Measurements from ENCODE around the gene ZFYVE27. TPM values are rescaled to one million over a fixed set of nuclear protein-coding genes. Genes with fewer than 3 reads are reported as not detected.

ZFYVE27 gene
- total RNA-seq, 1 experiment from 2014 or later = 23.7 TPM

GRCh38 chr10:97788552-97789442 is 51.9 kb downstream of the ZFYVE27 start:
- DNase-seq (ENCODE audit: low read depth) = no peak

DNA sequence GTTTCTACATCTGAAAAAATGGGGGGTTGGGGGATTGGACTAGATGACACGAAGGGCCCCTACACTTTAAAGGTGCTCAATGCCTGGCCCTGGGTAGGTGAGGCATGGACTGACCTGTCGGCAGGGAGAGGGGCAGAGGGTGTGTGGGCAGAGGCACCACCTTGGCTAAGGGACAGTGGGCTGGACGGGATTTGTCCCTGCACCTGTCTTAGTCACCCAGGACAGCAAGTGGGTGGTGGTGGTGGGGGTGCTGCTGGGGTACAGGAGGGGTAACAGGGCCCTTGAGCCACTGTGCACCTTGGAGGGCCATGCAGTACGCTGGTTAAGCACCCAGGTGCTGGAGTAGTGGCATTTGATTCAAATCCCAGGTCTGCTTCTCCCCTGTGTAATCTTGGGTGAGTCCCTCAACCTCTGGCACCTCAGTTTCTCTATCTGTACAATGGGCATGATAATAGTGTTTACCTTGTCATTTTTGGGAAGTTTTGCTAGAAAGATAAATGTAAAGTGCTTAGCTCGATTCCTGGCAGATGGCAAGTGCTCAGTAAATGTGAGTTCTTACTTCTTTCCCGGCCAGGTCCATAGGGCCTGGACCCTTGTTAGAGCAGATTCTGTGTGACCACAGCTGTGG is 53.0 kb downstream of the ZFYVE27 start:
- no peak for DNase-seq (ENCODE audit: low read depth)

GRCh38 chr10:97791824-97792721 is 55.1 kb downstream of the ZFYVE27 start:
- DNase-seq (ENCODE audit: low read depth) = peak; percentile 32

- DNase-seq (ENCODE audit: low read depth) = no peak
Measured at GRCh38 chr10:97795886-97796285, 59.0 kb downstream of the ZFYVE27 start.

DNA sequence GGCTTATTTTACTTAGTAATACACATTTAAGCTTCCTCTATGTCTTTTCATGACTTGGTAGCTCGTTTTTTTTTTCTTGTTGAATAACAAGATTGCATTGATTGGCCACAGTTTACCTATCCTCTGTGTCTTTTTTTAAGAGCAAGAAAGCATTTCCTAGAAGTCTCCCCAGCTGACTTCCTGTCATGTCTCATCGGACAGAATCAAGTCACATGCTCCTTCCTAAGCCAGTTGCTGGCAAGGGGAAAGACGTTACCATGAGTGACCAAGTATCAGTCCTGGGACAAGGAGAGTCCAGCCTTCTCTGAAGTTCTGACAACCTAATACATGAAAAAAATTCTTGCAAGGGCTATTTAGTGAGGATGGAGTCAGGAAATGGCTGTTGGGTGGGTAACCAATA is 59.7 kb downstream of the ZFYVE27 start:
- peak; percentile 17 for DNase-seq (ENCODE audit: low read depth)

GRCh38 chr10:97798958-97799610 is 62.2 kb downstream of the ZFYVE27 start:
- no peak for DNase-seq (ENCODE audit: low read depth)

GRCh38 chr10:97800474-97800873 is 63.5 kb downstream of the ZFYVE27 start:
- no peak for DNase-seq (ENCODE audit: low read depth)

DNA sequence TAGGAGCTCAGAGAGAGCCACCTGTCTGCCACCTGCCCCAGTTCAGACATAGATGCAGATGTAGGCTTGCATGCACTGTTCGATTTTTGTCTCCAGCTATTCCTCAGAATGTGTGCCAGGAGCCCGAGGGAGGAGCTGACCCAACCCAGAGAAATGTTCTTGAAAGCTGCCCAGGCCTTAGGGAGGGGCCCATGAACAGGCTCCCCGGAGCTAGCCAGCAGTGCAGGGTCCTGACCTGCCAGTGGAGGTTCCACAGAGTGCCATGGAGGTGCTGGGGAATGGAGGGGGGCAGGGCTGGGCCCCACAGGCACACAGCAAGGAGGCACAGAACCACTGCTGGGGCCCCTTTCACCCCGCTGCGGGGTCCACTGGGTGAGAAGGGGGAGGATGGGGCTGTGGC is 64.5 kb downstream of the ZFYVE27 start:
- no peak for DNase-seq (ENCODE audit: low read depth)

DNA sequence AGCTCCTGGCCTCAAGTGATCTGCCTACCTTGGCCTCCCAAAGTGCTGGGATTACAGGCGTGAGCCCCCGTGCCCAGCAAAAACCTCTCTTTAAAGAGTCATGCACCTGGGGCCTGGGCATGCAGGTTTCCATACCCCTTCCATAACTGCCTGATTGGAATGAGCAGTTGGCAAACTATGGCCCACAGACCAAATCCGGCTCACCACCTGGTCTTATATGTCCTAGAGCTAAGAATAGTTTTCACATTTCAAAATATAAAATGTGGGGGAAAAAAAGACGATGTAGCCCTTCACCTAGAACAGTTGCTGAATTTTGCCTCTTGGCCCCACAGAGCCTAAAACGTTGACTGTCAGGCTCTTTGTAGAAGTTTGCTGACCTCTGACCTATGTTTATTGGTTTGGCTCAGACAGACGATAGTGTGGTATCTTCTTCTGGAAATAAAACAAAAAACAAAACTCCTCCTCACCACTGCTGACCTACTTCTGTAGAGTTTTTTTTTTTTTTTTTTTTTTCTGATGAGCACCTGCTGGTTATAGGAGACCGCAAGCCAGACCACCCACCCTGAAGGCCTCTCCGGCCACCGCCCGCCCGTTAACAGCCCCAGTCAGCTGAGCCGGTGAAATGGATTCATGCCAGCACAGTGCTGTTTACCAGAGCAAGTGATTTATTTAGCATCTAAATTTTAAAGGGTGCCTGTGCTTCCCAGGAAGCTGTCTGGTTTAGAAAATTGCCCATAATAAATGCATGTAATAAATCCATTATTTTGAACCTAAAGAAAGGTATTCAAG is 68.4 kb downstream of the ZFYVE27 start:
- no peak for DNase-seq (ENCODE audit: low read depth)

- DNase-seq (ENCODE audit: low read depth) = no peak
Measured at GRCh38 chr10:97805949-97806348, 69.0 kb downstream of the ZFYVE27 start.

DNA sequence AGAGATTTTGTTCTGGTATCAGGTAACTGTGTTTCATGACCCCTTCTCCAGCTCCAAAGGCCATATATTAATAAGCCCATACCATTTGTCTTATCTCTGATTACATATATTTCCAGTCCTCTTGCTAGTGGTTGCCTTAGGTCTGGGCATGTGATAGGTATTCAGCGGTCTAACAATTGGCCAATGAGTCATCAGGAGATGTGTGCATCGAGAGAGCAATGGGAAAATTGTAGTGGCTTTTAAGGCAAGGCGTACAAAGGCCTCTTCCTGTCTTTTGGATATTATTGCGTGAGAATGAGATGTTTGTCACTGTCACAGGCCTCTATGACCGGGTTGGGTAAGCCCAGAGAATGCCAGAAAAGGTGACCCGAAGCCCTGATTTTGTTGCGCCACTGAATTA is 73.5 kb downstream of the ZFYVE27 start:
- no peak for DNase-seq (ENCODE audit: low read depth)

Other genes with a start within 250 kb of the ZFYVE27 start
- gene MMS19, start 238.7 kb upstream of the ZFYVE27 start, total RNA-seq (2014; rRNA removed) = 95.3 and 112 TPM in 2 replicates
- 36.5 and 39.3 TPM in 2 replicates for gene UBTD1, start 238.2 kb upstream of the ZFYVE27 start, total RNA-seq (2014; rRNA removed)
- gene ANKRD2, start 164.3 kb upstream of the ZFYVE27 start, total RNA-seq (2014; rRNA removed) = 0.11 TPM in 1 of 2 replicates, not detected in the other
- gene HOGA1, start 152.7 kb upstream of the ZFYVE27 start, total RNA-seq (2014; rRNA removed) = 0.51 and 1.0 TPM in 2 replicates
- gene C10orf62, start 147.4 kb upstream of the ZFYVE27 start, total RNA-seq (2014; rRNA removed) = 0.11 TPM in 1 of 2 replicates, not detected in the other
- 3.7 and 4.3 TPM in 2 replicates for gene MORN4, start 103.6 kb upstream of the ZFYVE27 start, total RNA-seq (2014; rRNA removed)
- gene PI4K2A, start 96.5 kb upstream of the ZFYVE27 start, total RNA-seq (2014; rRNA removed) = 24.3 and 32.5 TPM in 2 replicates
- 17.1 and 24.4 TPM in 2 replicates for gene AVPI1, start 49.9 kb upstream of the ZFYVE27 start, total RNA-seq (2014; rRNA removed)
- gene MARVELD1, start 23.4 kb upstream of the ZFYVE27 start, total RNA-seq (2014; rRNA removed) = 54.7 and 56.0 TPM in 2 replicates
- gene SFRP5, start 34.9 kb downstream of the ZFYVE27 start, total RNA-seq (2014; rRNA removed) = 0.17 TPM in 1 of 2 replicates, not detected in the other
- gene GOLGA7B, start 112.7 kb downstream of the ZFYVE27 start, total RNA-seq (2014; rRNA removed) = 0.06 TPM in 1 of 2 replicates, not detected in the other